Measurements from ENCODE around the gene ADSS2. TPM values are rescaled to one million over a fixed set of nuclear protein-coding genes. Genes with fewer than 3 reads are reported as not detected.

Gene ADSS2
- total RNA-seq, 2 experiments from 2014 or later = 50.2 to 56.0 TPM

DNA sequence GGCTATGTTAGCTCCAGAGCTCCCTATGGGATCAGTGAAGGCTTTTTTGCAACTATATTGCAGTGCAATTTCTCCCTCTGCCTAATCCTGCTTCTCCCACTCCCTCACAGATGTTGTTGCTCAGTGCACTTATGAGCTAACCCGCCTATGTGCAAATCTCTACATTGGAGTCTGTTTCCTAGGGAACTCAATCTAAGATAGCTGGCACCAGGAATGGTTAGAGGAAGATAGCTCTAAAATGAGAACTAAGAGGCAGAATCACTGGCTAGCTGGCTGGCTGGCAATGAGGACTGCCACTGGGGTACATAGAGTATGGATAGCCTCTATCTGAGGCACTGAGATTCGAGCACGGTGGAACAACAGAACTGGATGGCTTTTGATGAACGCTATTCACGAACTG, 39.5 kb downstream of the ADSS2 start:
- intact Hi-C loops (cut with micrococcal nuclease) = no loop called here
- CTCF ChIA-PET = interaction anchor here (1.0 to 1.1 kb wide), 2 partner anchors 38 to 69 kb away, joined by 3 read pairs; no protein-coding TSS in a partner anchor
- TF ChIP-seq, protein P1, sequence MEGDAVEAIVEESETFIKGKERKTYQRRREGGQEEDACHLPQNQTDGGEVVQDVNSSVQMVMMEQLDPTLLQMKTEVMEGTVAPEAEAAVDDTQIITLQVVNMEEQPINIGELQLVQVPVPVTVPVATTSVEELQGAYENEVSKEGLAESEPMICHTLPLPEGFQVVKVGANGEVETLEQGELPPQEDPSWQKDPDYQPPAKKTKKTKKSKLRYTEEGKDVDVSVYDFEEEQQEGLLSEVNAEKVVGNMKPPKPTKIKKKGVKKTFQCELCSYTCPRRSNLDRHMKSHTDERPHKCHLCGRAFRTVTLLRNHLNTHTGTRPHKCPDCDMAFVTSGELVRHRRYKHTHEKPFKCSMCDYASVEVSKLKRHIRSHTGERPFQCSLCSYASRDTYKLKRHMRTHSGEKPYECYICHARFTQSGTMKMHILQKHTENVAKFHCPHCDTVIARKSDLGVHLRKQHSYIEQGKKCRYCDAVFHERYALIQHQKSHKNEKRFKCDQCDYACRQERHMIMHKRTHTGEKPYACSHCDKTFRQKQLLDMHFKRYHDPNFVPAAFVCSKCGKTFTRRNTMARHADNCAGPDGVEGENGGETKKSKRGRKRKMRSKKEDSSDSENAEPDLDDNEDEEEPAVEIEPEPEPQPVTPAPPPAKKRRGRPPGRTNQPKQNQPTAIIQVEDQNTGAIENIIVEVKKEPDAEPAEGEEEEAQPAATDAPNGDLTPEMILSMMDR (IDR thresholded peaks at IDR 0.05) = no peak
- ATAC-seq (no peak), DNase-seq (no peak)
- H3K27me3 Mint-ChIP-seq = no peaks in the 10 kb centered on the region
- H3K4me1 Mint-ChIP-seq (ENCODE audit: low read depth) = peaks cover 4% of the 10 kb centered on the region
- no peak overlapping the region for H3K4me3 Mint-ChIP-seq
- POLR2A ChIA-PET = no interaction called here
- peaks cover 83% of the 10 kb centered on the region for H3K36me3 Mint-ChIP-seq (ENCODE audit: low read depth)
- no peaks in the 10 kb centered on the region for H3K9me3 Mint-ChIP-seq
- H3K27ac Mint-ChIP-seq = peak overlapping the region; percentile 18

GRCh38 chr1:244409701-244410100, 42.0 kb downstream of the ADSS2 start:
- ChIA-PET POLR2A (no interaction called here), CTCF (no interaction called here)
- Mint-ChIP-seq H3K4me3 (no peak overlapping the region), H3K27me3 (no peaks in the 10 kb centered on the region), H3K4me1 (ENCODE audit: low read depth) (peaks cover 6% of the 10 kb centered on the region), H3K36me3 (ENCODE audit: low read depth) (peaks cover 86% of the 10 kb centered on the region), H3K27ac (no peak overlapping the region), H3K9me3 (peaks cover 9% of the 10 kb centered on the region)
- DNase-seq (no peak), ATAC-seq (no peak)
- TF ChIP-seq, protein P1 (IDR thresholded peaks at IDR 0.05) = no peak
- intact Hi-C loops (cut with micrococcal nuclease) = no loop called here

DNA sequence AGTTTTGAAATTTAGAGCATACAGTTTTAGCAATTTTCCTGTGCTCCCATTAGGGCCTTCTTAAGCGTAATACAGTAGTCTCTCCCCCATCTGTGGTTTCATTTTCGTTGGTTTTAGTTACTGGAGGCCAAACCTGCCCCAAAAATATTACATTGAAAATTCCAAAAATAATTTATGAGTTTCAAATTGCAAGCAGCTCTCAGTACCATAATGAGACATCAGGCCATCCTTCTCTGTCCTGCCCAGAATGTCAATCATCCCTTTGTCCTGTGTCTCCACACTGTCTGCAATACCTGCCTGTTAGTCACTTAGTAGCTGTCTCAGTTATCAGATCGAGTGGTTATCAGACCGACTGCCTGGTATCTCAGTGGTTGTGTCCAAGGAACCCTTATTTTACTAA, 45.4 kb downstream of the ADSS2 start:
- peaks cover 90% of the 10 kb centered on the region for H3K36me3 Mint-ChIP-seq (ENCODE audit: low read depth)
- intact Hi-C loops (cut with micrococcal nuclease) = no loop called here
- H3K4me3 Mint-ChIP-seq = no peak overlapping the region
- H3K27me3 Mint-ChIP-seq = no peaks in the 10 kb centered on the region
- H3K9me3 Mint-ChIP-seq = peaks cover 29% of the 10 kb centered on the region
- no peak for DNase-seq
- no peak for ATAC-seq
- H3K27ac Mint-ChIP-seq = no peak overlapping the region
- CTCF ChIA-PET = no interaction called here
- TF ChIP-seq, protein P1 (IDR thresholded peaks at IDR 0.05) = no peak
- peaks cover 3% of the 10 kb centered on the region for H3K4me1 Mint-ChIP-seq (ENCODE audit: low read depth)
- POLR2A ChIA-PET = interaction anchor here (0.8 to 1.3 kb wide), 2 partner anchors 10 to 14 kb away, joined by 3 to 4 read pairs; no protein-coding TSS in a partner anchor

- intact Hi-C loops (cut with micrococcal nuclease) = no loop called here
- Mint-ChIP-seq H3K27ac (no peak overlapping the region), H3K4me1 (ENCODE audit: low read depth) (peaks cover 6% of the 10 kb centered on the region), H3K27me3 (no peaks in the 10 kb centered on the region), H3K4me3 (no peak overlapping the region), H3K9me3 (peaks cover 33% of the 10 kb centered on the region), H3K36me3 (ENCODE audit: low read depth) (peaks cover 90% of the 10 kb centered on the region)
- ATAC-seq = no peak
- POLR2A ChIA-PET = interaction anchor here (1.3 kb wide), 1 partner anchor 14 kb away, joined by 4 read pairs; no protein-coding TSS in a partner anchor
- TF ChIP-seq, protein P1 (IDR thresholded peaks at IDR 0.05) = no peak
- DNase-seq = no peak
- CTCF ChIA-PET = no interaction called here
Observed at GRCh38 chr1:244405856-244406255, 45.9 kb downstream of the ADSS2 start.

DNA sequence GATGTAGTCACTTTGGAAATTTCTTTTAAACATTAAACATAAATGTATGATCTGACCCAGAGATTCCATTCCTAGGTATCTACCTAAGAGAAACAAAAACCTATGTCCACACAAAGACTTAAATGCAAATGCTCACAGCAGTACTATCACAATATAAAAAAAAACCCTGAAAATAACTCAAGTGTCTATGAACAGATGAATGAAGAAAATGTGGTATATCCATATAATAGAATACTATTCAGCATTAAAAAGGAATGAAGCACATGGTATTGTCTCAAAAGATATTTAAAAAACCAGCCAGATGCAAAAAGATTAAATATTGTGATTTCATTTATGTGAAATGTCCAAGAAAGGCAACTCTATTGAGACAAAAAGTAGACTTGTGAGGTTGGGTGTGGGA, 48.3 kb downstream of the ADSS2 start:
- no peaks in the 10 kb centered on the region for H3K27me3 Mint-ChIP-seq
- H3K27ac Mint-ChIP-seq = no peak overlapping the region
- TF ChIP-seq, protein P1 (IDR thresholded peaks at IDR 0.05) = no peak
- ATAC-seq = no peak
- intact Hi-C loops (cut with micrococcal nuclease) = no loop called here
- no peak overlapping the region for H3K4me3 Mint-ChIP-seq
- peaks cover 74% of the 10 kb centered on the region for H3K36me3 Mint-ChIP-seq (ENCODE audit: low read depth)
- ChIA-PET CTCF (no interaction called here), POLR2A (no interaction called here)
- H3K4me1 Mint-ChIP-seq (ENCODE audit: low read depth) = peaks cover 9% of the 10 kb centered on the region
- no peak for DNase-seq
- peaks cover 34% of the 10 kb centered on the region for H3K9me3 Mint-ChIP-seq
